ENCODE measurements around the gene CFAP119.

The CFAP119 gene

DNA sequence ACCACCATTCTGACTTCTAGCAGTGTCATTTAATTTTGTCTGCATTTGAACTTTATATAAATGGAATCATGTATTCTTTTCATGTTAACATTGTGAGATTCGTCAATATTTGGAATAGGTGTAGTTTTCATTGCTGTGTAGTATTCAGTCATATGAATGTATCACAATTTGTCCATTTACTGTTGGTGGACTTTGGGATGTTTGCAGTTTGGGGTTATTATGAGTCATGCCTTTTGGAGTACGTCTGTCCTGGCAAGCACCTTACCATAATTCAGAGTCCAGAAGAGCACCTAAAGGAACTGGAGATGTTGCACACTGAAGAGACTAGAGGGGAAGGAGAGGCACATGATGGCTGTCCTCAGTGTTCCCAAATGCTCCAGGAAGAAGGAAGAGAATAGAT, 16.8 kb downstream of the CFAP119 start:
- Histone ChIP-seq H3K27me3 (ENCODE audit: insufficient read depth, low read length) (no peaks in the 10 kb centered on the region), H3K9me2 (ENCODE audit: low read depth, low read length) (no peaks in the 10 kb centered on the region), H3K4me1 (ENCODE audit: insufficient read depth, low read length, severe bottlenecking) (peaks cover 17% of the 10 kb centered on the region), H2AFZ (ENCODE audit: low read length) (no peak overlapping the region), H3K79me2 (ENCODE audit: insufficient read depth, low read length) (peaks cover 12% of the 10 kb centered on the region), H3F3A (ENCODE audit: insufficient read depth, low read length) (peaks cover 4% of the 10 kb centered on the region; the same call in 1 of the 2 replicates), H3K9me3 (ENCODE audit: low read length) (no peaks in the 10 kb centered on the region), H3K9ac (ENCODE audit: low read length) (no peak overlapping the region), H3K36me3 (ENCODE audit: insufficient read depth, low read length) (peaks cover 33% of the 10 kb centered on the region; the same call in 1 of the 2 replicates), H4K20me1 (ENCODE audit: insufficient read depth, low read length) (no peaks in the 10 kb centered on the region), H3K4me2 (ENCODE audit: low read length) (no peak overlapping the region), H3K4me3 (ENCODE audit: low read depth, low read length, poor library complexity, severe bottlenecking) (no peak overlapping the region), H3K27ac (ENCODE audit: low read depth, low read length, poor library complexity, severe bottlenecking) (no peak overlapping the region)
- TF ChIP-seq, protein P1, sequence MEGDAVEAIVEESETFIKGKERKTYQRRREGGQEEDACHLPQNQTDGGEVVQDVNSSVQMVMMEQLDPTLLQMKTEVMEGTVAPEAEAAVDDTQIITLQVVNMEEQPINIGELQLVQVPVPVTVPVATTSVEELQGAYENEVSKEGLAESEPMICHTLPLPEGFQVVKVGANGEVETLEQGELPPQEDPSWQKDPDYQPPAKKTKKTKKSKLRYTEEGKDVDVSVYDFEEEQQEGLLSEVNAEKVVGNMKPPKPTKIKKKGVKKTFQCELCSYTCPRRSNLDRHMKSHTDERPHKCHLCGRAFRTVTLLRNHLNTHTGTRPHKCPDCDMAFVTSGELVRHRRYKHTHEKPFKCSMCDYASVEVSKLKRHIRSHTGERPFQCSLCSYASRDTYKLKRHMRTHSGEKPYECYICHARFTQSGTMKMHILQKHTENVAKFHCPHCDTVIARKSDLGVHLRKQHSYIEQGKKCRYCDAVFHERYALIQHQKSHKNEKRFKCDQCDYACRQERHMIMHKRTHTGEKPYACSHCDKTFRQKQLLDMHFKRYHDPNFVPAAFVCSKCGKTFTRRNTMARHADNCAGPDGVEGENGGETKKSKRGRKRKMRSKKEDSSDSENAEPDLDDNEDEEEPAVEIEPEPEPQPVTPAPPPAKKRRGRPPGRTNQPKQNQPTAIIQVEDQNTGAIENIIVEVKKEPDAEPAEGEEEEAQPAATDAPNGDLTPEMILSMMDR (IDR thresholded peaks at IDR 0.05; ENCODE audit: low read length): no peak
- TF ChIP-seq EZH2 (IDR thresholded peaks at IDR 0.05; ENCODE audit: borderline replicate concordance, low read length): no peak

DNA sequence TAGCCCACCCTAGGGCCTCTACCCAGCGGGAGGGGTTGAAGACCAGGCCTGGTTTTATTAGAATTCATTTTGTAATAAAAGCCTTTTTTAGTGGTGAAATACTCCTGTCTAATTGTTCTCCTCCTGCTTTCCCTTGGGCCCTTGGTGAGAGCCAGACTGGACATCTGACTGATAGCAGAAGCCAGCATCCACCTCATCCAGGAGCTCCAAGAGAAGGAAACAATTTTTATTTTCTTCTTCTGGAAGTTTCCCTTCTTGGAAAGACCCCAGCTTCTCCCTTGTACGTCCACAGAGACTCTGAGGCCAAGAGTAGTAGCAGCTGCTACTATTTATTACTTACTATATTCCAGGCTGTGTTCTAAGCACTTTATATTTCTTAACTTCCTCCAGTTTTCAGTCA, 17.7 kb downstream of the CFAP119 start:
- TF ChIP-seq, protein P1 (IDR thresholded peaks at IDR 0.05; ENCODE audit: low read length): no peak
- TF ChIP-seq EZH2 (IDR thresholded peaks at IDR 0.05; ENCODE audit: borderline replicate concordance, low read length): no peak
- Histone ChIP-seq H3K27ac (ENCODE audit: low read depth, low read length, poor library complexity, severe bottlenecking) (no peak overlapping the region), H3K27me3 (ENCODE audit: insufficient read depth, low read length) (no peaks in the 10 kb centered on the region), H3K79me2 (ENCODE audit: insufficient read depth, low read length) (peaks cover 4% of the 10 kb centered on the region; the same call in 1 of the 2 replicates), H3K36me3 (ENCODE audit: insufficient read depth, low read length) (peaks cover 38% of the 10 kb centered on the region), H3K9me3 (ENCODE audit: low read length) (no peaks in the 10 kb centered on the region), H2AFZ (ENCODE audit: low read length) (no peak overlapping the region), H3K4me1 (ENCODE audit: insufficient read depth, low read length, severe bottlenecking) (peaks cover 10% of the 10 kb centered on the region), H3F3A (ENCODE audit: insufficient read depth, low read length) (peaks cover 4% of the 10 kb centered on the region; the same call in 1 of the 2 replicates), H4K20me1 (ENCODE audit: insufficient read depth, low read length) (no peaks in the 10 kb centered on the region), H3K9me2 (ENCODE audit: low read depth, low read length) (no peaks in the 10 kb centered on the region), H3K4me2 (ENCODE audit: low read length) (no peak overlapping the region), H3K9ac (ENCODE audit: low read length) (no peak overlapping the region), H3K4me3 (ENCODE audit: low read depth, low read length, poor library complexity, severe bottlenecking) (no peak overlapping the region)

DNA sequence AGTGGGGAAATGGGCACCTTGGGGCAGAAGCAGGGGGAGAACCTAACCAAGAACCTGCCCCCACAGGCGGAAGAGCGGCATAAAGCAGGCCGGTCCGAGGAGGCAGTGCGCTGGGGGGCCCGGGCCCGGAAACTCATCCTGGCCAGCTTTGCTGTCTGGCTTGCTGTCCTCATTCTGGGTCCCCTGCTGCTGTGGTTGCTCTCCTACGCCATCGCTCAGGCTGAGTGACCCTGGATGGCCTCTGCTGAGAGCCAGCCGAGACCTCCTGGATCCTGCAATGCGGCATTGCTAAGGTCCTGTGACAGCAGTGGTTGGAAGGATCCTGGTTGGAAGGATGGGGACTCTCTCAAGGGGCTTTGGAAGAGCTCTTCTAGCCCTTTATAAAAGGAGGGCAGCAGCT, 18.1 kb downstream of the CFAP119 start:
- H3K79me2 ChIP-seq (ENCODE audit: insufficient read depth, low read length): peaks cover 3% of the 10 kb centered on the region; the same call in 1 of the 2 replicates
- H3K4me1 ChIP-seq (ENCODE audit: insufficient read depth, low read length, severe bottlenecking): peaks cover 8% of the 10 kb centered on the region
- H3K27me3 ChIP-seq (ENCODE audit: insufficient read depth, low read length): no peaks in the 10 kb centered on the region
- TF ChIP-seq EZH2 (IDR thresholded peaks at IDR 0.05; ENCODE audit: borderline replicate concordance, low read length): no peak
- TF ChIP-seq, protein P1 (IDR thresholded peaks at IDR 0.05; ENCODE audit: low read length): no peak
- no peaks in the 10 kb centered on the region for H4K20me1 ChIP-seq (ENCODE audit: insufficient read depth, low read length)
- H2AFZ ChIP-seq (ENCODE audit: low read length): no peak overlapping the region
- H3K9me3 ChIP-seq (ENCODE audit: low read length): no peaks in the 10 kb centered on the region
- peaks cover 43% of the 10 kb centered on the region for H3K36me3 ChIP-seq (ENCODE audit: insufficient read depth, low read length)
- H3F3A ChIP-seq (ENCODE audit: insufficient read depth, low read length): peaks cover 4% of the 10 kb centered on the region; the same call in 1 of the 2 replicates
- H3K4me3 ChIP-seq (ENCODE audit: low read depth, low read length, poor library complexity, severe bottlenecking): no peak overlapping the region
- no peak overlapping the region for H3K9ac ChIP-seq (ENCODE audit: low read length)
- H3K9me2 ChIP-seq (ENCODE audit: low read depth, low read length): no peaks in the 10 kb centered on the region
- H3K4me2 ChIP-seq (ENCODE audit: low read length): no peak overlapping the region
- H3K27ac ChIP-seq (ENCODE audit: low read depth, low read length, poor library complexity, severe bottlenecking): no peak overlapping the region

All from OCI-LY1 (cell line).